Colonic mucosa (tissue), 4 donors: Measurements from ENCODE around the gene DCTD. TPM values are rescaled to one million over a fixed set of nuclear protein-coding genes. Genes with fewer than 3 reads are reported as not detected.
A peak's percentile ranks its signal among the peaks of the same experiment; 100 is the strongest.

ENCODE experiments used
- DNase-seq: peaks from one replicate; pipeline ENCODE4 v3.0.0-alpha.2; 2020
- H3K27ac ChIP-seq: fragments of 200-600 bp; one replicate; pipeline ENCODE4 v1.8.0; 2021
- H3K27me3 ChIP-seq: fragments of 200-600 bp; one replicate; pipeline ENCODE4 v1.8.0; 2021
- H3K36me3 ChIP-seq: fragments of 200-600 bp; one replicate; pipeline ENCODE4 v1.8.0; 2021
- H3K4me1 ChIP-seq: fragments of 200-600 bp; one replicate; pipeline ENCODE4 v1.8.0; 2021; ENCODE audit warnings: mild to moderate bottlenecking
- H3K4me3 ChIP-seq: fragments of 200-600 bp; one replicate; pipeline ENCODE4 v1.8.0; 2021
- H3K9ac ChIP-seq, 2 donors: one replicate each; pipeline ENCODE4 v1.7.0; 2013; ENCODE audit warnings: control low read depth in 2 of 2, low read depth in 2 of 2, low read length in 2 of 2
- H3K9me3 ChIP-seq: fragments of 200-600 bp; one replicate; pipeline ENCODE4 v1.8.0; 2021
- intact Hi-C: fragments of 100-400 bp; cut with DNase I; formaldehyde crosslinking; loops from one replicate; pipeline ENCODE4 v1.14.1; 2022
- total RNA-seq, 2 donors: library from RNA; stranded (reverse); fragmentation: NEBNext Ultra II Directional in 1 of 2; extraction: Animal tissue kit (Norgen Biotek cat#: 25700) in 1 of 2; gene quantifications; one replicate each; pipeline ENCODE4 v1.2.1, GENCODE V29; 2021
- TF ChIP-seq, protein P1 (sequence below): fragments of 200-600 bp; IDR thresholded peaks from one replicate; pipeline ENCODE4 v1.8.0; 2022; ENCODE audit warnings: antibody characterized with exemption, mild to moderate bottlenecking
- donor health status: healthy.
- donor health status: DM: no; HTN: no; CAD: no.
- donor health status: DM: no; HTN: no; CAD: no.

DCTD gene
- total RNA-seq, 2 donors from 2014 or later, result 51.4 to 54.6 TPM

DNA sequence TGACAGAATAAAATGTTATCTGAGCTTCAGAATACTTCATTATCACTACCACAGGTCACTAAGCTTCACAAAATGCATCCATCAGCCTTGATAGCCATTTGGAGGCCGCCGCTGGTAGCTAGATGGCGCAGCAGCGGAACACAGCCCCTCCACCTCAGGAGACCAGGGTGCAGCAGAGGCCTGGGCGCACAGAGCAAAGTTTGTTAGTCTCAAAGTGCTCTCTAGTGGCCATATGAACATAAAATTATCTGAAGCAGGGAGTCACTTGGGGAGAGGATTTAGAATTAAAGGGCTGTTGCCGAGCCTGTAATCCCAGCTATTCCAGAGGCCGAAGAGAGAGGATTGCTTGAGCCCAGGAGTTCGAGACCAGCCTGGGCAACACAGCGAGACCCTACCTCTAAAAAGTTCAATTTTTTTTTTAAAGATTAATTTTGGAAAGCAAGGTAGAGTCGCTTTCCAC lies 8.1 kb upstream of the DCTD start:
- peak; percentile 49 for DNase-seq
- H3K9me3 ChIP-seq, result no peaks in the 10 kb centered on the region
- no peaks in the 10 kb centered on the region for H3K4me1 ChIP-seq
- H3K27ac ChIP-seq, result no peak overlapping the region
- intact Hi-C loops, result loop anchor here (10.0 kb wide), 2 partner anchors 441 to 469 kb away; no protein-coding TSS in a partner anchor
- no peaks in the 10 kb centered on the region for H3K36me3 ChIP-seq
- no peak overlapping the region for H3K4me3 ChIP-seq
- TF ChIP-seq, protein P1, sequence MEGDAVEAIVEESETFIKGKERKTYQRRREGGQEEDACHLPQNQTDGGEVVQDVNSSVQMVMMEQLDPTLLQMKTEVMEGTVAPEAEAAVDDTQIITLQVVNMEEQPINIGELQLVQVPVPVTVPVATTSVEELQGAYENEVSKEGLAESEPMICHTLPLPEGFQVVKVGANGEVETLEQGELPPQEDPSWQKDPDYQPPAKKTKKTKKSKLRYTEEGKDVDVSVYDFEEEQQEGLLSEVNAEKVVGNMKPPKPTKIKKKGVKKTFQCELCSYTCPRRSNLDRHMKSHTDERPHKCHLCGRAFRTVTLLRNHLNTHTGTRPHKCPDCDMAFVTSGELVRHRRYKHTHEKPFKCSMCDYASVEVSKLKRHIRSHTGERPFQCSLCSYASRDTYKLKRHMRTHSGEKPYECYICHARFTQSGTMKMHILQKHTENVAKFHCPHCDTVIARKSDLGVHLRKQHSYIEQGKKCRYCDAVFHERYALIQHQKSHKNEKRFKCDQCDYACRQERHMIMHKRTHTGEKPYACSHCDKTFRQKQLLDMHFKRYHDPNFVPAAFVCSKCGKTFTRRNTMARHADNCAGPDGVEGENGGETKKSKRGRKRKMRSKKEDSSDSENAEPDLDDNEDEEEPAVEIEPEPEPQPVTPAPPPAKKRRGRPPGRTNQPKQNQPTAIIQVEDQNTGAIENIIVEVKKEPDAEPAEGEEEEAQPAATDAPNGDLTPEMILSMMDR, result peak; percentile 36
- H3K9ac ChIP-seq, result no peak overlapping the region
- no peaks in the 10 kb centered on the region for H3K27me3 ChIP-seq

DNA sequence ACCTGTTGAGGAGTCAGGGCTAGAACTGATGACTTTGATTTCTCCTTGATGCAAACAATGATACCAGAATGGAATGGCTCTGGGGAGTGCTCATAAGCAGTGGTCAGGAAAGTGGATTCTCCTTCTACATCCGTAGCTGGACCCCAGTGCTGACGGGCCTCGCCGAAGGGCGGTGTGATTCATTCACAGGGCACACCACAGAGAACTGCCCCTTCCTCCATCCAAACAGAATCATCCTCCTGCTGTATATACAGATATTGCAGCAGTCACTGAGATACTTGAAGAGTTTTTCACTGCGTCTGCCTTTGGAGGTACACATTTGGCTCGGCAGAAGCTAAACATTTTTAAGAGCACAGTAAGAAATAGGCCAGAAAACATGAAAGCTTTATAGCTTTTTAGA lies 7.3 kb upstream of the DCTD start:
- Histone ChIP-seq H3K27me3 (no peaks in the 10 kb centered on the region), H3K27ac (no peak overlapping the region), H3K9ac (no peak overlapping the region), H3K4me3 (no peak overlapping the region), H3K9me3 (no peaks in the 10 kb centered on the region), H3K36me3 (no peaks in the 10 kb centered on the region), H3K4me1 (no peaks in the 10 kb centered on the region)
- no peak for DNase-seq
- TF ChIP-seq, protein P1, result no peak
- intact Hi-C loops, result loop anchor here (10.0 kb wide), 2 partner anchors 440 to 470 kb away; no protein-coding TSS in a partner anchor

DNA sequence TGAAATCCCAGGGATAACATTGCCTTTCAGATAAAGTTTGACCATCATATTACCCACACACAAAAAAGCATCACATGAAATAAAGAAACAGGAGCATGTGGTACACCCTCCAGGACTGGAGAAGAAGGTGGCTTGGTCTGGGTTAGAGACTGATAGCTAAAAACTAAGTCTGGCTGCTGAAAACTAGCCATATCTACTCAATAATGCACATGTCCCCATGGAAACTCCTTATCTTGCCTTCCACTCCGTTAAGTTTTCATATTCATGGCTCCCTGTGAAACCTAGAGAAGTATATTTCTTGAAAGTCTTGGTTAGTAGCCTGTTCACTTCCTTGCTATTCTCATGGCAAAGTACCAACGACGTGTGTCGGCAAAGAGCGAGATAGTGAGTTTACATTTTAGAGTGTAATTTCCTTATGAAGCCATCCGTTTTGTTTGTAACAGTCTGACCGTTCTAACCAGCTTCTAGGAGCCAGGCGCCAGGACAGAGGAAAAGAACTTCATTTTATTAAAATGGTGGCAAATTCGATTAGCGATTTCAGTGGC lies 6.7 kb upstream of the DCTD start:
- Histone ChIP-seq H3K4me3 (no peak overlapping the region), H3K4me1 (no peaks in the 10 kb centered on the region), H3K9ac (no peak overlapping the region), H3K27me3 (no peaks in the 10 kb centered on the region), H3K36me3 (no peaks in the 10 kb centered on the region), H3K9me3 (no peaks in the 10 kb centered on the region), H3K27ac (no peak overlapping the region)
- no peak for DNase-seq
- TF ChIP-seq, protein P1, result no peak
- intact Hi-C loops, result loop anchor here (10.0 kb wide), 2 partner anchors 439 to 471 kb away; no protein-coding TSS in a partner anchor

DNA sequence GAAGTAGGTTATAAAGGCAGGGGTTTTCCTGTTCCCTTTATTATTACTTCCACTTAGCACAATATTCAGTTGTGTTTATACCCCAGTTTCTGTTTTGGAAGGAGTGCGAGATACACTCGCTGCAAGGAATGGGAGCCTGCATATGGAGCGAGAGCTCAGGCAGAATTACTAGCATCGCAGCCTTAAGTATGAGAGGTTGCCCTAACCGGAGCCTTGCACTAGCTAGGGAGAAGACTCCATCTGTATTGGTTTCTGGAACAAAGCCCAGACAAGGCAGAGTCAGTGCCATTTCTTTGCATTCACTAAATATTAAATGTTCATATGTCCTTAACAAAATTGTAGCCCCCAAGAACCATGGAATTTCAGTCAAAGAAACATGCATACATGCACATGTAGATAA lies 6.2 kb upstream of the DCTD start:
- H3K36me3 ChIP-seq, result no peaks in the 10 kb centered on the region
- H3K9me3 ChIP-seq, result no peaks in the 10 kb centered on the region
- H3K27me3 ChIP-seq, result no peaks in the 10 kb centered on the region
- no peak overlapping the region for H3K4me3 ChIP-seq
- TF ChIP-seq, protein P1, result no peak
- H3K9ac ChIP-seq, result no peak overlapping the region
- DNase-seq, result no peak
- no peaks in the 10 kb centered on the region for H3K4me1 ChIP-seq
- intact Hi-C loops, result loop anchor here (10.0 kb wide), 2 partner anchors 439 to 471 kb away; no protein-coding TSS in a partner anchor
- no peak overlapping the region for H3K27ac ChIP-seq

DNA sequence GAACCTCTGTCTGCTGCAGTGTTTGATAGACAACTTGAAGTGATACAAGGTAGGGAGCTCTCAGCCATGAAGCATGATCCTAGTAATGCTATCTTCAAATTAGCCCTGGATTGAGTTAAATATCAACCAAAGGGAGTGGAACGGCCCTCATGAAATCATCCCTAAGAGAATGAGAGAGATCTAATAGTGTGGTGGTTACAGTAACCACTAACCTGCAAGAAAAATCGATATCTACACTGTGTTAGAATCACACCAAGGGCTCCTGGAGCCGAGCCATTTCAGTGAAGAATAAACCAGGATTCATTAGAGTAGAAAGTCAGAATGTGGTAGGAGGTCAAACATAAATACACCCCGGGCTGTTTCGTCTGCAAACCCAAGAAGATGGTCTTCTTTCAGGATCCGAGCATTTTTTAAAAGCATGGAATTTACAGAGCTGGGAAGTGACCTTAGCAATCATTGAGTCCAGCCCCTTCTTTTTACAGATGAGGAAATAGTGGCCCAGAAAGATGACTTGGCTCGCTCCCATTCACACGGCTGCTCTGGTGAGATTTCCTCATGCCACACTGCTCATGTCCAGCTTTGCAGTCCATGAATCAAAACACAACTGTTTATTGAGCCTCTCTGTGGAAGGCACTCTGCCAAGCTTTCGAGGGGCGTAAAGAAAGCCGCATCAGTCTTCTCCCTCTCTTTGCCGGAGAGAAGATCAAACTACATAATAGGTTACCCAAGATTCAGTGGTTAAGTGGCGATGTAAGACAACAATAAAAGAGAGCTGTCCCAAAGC lies 5.5 kb upstream of the DCTD start:
- TF ChIP-seq, protein P1, result no peak
- no peaks in the 10 kb centered on the region for H3K9me3 ChIP-seq
- no peak for DNase-seq
- H3K27me3 ChIP-seq, result no peaks in the 10 kb centered on the region
- H3K27ac ChIP-seq, result no peak overlapping the region
- H3K9ac ChIP-seq, result no peak overlapping the region
- no peaks in the 10 kb centered on the region for H3K36me3 ChIP-seq
- intact Hi-C loops, result loop anchor here (10.0 kb wide), 2 partner anchors 438 to 472 kb away; no protein-coding TSS in a partner anchor
- no peaks in the 10 kb centered on the region for H3K4me1 ChIP-seq
- H3K4me3 ChIP-seq, result no peak overlapping the region
